Measurements from ENCODE around the gene RAC3.
A peak's percentile ranks its signal among the peaks of the same experiment; 100 is the strongest.

Gene RAC3

DNA sequence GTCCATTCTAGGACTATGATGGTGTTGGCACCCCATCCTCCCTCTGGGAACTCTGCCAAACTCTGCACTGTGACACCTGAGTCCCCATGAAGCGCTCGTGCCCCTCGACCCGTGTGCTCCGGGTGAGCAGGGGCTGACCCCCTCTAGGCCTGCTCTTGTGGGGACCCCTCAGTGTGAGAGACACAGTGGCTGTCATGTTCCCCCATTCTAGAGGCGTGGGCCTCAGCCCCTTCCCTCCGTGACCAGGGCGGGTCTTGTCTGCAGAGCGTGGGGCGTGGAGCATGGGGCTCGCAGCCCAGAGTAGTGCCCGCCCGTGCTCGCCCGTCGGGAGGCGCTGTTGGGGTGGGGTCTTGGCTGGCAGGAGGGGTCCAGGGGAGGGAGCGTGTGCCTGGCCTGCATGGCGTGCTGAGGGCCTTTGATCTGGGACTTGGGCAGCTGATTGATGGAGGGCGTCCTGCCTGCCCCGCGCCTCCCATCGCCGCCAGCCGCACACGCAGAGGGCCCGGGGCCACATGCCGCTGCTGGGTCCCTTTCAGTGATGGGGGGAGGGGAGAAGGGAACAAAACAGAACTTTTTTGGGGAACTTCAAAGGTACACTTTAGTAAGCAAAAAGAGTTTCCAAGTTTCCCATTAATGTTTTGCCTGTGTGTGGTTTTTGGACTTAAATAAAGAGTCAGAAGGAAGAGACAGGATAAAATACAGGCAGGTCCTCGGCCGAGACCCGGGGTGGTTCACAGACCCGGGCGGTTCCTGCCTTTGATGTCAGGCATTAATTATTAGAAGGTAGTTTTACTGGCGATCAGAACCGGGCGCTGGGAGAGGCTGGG is 31.3 kb upstream of the RAC3 start:
- no peak for DNase-seq

DNA sequence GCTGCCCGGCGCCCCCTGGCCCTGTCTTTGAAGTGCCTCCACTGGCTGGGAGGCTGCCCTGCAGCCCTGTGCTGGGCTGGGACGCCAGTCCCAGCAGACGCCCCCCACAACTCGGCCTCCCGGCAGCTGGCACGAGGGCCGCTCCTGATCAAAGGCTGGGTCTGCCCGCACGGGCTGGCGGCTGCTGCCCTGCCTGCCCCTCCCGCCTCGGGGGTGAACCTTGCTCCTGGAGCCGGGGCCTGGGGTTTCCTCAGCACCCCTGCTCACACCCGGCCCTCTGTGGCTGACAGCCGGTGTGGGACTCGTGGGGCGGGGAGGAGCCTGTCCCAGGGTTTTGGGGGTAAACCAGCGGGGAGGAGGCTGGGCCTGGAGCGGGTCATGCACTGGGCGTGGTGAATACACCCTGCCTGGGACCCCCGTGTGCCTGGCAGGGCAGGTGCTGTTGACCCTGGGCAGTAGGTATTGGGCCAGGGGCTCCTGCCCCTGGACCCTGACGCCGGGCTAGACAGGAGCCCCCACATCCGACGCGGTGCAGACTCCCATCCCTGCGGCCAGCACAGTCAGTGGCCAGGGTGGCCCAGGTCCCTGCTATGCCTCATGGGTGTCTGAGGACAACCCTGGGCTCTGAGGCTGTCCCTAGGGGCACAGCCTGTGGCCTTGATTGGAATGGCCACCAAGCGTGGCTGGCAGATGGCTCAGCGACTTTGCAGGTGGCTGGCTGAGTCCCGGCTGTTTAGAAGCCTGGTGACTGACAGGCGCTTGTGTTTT is 30.5 kb upstream of the RAC3 start:
- DNase-seq, result peak; percentile 68

DNA sequence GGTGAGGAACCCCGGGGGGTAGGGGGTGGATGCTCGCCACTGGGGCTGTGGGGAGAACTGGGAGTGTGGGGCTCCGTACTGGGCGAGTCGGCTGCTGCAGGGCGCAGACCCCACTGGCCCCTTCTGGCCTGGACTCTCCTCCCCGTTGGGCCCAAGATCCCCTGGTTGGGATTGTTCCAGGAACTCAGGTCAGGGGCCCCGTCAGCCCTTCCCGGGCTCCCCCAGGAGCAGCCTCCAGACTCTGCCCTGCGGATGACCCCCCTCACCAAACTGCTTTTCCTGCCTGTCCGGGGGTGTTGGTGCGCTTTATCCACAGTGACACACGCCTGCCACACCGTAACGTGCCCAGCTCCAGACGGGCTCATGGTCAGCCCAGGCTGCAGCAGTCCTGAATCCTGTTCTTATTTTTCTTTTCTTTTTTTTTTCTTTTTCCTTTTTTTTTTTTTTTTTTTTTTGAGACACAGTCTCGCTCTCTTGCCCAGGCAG is 29.9 kb upstream of the RAC3 start:
- no peak for DNase-seq

DNA sequence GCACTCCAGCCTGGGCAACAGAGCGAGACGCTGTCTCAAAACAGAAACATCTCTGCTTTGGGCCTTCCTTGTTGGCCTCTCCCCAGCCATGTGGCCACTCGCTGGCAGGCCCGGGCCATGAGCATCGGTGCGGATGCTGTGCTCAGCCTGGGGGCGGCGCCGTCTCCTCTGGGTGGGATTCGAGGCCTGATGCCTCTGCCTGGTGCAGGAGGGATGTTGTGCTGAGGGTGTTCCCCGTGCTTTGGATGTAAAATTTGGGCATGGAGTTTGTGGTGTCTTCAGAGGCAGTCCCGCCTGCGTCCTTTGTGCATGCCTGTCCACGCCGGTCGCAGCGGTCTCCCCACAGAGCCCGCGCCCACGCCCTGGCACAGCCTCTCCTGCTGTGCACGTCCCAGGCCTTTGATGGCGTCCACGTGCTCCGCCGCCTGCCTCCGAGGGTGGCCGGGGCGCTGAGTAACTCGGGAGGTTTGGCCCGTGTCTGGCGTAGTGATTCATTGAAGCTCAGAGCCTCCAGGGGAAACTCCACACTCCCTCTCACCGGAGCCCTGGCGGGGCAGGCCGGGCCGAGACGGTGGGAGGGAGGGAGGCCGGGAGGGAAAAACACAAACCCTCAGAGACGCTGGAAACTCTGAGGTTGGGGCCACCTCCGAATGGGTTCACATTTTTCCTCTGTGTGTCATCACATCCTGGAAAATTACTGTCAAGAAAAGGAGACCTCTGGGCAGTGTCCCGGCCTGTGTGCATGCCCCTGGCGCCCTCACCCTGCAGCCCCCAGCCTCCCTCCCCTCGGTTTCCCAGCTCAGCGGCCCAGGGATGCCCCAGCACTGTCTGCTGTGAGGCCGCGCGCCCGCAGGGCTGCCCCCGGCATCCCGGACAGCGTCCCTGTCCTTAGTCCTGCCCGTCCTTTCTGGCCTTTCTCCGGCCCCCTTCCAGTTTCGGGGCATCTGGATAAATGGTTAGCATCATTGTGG is 27.8 kb upstream of the RAC3 start:
- DNase-seq, result peak; percentile 57

DNA sequence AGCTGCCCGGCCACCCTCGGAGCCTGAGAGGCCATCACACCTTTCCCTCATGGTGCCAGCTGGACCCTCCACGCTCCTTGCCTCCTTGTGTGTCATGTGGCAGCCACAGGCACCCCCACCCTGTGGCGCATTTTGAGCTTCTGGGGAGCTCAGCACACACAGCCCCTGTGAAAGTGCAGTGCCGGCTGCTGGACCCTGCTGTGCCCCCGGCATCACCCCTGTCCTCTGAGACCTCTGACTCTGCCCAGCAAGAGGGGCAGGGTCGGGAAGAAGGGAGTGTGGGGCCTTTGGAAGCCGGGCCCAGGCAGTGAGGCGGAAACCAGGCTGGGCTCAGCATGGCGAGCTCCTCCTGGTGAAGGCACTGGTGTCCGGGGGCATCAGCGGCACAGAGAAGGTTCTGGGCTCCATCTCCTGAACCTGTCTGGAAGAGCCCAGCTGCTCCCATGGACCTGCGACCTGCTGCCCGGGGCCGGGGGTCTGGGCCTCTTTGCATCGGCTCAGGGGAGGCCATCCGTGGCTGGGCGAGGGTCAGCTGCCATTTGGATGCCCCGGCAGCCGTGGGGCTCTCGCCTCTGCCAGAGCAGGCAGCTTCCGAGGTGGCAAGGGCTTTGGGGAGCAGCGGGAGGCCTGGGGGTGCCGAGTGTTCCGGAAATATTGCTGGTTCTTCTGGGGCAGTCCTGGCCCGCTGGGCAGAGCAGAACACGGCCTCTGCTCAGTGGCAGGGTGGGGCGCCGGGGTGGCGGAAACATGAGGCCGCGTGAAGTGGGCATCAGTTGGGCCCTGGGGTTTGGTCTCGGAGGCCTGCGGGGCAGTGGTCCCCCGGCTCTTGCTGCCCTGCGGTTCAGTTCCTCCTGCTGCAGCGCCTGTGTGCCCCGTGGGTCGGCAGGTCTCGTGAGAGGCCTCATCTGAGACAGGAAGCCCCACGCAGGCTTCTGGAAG is 26.7 kb upstream of the RAC3 start:
- no peak for DNase-seq

DNA sequence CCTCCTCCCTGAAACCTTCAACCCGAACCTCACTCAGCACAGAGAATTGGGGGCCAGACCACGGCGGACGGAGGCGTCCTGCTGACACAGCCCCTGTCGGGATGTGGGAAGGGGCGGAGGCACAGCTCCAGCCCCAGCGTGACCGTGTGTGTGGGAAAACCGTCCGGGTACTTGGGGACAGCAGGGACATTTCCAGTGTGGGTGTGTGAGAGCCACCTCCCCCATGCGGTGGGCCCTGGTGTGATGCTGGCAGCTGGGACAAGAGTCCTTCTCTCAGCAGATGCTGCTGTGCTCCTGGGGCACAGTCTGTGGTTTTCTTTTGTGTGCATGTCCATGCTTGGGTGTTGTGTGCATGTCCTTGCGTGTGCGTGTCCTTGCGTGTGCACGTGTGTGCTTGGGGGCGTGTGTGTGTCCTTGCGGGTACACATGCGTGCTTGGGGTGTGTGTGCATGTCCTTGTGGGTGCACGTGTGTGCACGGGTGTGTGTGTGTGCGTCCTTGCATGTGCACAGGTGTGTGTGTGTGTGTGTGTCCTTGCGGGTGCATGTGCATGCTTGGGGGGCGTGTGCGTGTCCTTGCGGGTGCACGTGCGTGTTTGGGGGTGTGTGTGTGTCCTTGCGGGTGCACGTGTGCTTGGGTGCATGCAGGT is 25.7 kb upstream of the RAC3 start:
- DNase-seq, result no peak

DNA sequence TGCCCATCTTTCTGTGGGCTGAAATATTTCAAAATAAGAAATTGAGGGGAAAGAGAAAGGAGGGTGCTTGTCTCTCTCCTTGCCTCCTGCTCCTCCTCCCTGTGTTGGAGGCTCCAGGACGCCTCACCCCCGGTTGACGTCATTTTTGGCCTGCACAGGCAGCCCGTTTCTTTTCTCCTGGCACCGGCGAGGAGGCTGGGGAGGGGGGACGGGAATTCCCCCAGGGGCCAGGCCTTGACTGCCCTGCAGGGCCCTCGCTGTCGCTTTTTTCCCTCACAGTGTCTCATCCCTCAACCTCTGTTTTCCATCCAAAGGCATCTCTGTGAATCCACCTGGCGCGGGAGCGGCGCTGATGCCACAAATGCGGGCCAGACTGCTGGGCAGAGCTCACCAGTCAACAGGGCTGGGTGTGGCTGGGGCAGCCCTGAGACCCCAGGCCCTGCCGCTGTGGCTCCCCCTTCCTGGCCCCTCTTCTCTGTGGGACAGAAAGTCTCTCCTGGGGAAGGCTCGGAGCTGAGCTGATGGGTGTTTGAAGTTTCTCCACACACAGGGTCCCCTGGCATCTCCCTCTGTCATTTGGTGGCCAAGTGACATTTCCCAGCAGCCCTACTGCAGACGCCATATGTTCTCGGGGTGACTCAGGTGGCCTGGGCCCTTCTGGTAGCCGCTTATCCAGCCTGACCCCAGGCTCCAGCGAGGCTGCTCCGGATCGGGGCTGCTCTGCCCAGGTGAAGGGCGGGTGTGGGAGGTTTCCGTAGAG is 24.8 kb upstream of the RAC3 start:
- DNase-seq, result no peak

DNA sequence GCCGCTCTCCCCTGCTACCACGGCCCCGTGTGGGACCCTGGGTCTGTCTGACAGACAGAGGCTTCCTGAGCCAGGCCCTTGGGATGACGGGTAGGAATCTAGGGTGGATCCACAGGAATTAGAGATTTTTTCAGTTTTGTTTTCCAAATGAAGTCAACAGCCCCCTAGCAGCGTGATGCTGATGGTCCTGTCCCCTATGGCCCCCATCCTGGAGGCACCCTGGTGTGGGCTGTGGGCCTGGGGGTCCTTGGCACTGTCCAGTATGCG is 24.3 kb upstream of the RAC3 start:
- no peak for DNase-seq

DNA sequence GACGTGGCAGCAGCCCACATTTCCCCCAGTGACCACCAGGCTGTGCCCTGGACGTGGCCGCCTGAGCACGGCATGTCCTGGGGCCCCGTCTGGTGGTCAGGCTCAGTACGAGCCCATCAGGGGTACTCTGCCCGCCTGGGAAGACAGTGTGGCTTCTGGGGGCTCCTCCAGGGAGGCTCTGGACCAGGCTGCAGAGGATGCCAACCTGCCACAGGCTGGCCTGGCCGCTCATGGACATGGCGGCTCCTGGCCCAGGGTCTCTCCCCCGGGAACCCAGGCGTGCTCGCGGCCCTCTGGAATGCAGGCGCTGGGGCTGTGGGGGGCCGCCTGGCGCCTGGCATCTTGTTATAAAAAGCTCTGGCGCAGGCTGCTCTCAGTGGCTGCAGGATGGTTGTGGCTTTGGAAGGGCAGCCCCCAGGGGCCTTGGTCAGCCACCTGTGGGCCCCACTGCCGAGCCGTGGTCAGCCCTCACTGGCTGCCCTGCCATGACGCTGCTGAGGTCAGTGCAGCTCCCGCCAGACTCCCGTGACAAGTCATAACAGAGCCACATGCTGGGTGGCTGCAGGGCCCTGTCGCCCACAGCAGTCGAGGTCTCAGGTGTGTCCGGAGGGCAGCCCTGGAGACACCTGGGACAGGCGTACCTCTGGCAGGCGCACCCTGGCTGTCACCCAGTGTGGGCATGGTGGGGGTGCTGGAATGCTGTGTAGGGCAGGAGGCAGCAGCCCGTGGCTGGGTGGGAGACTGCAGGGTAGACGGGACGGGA is 23.8 kb upstream of the RAC3 start:
- DNase-seq, result peak; percentile 52

DNA sequence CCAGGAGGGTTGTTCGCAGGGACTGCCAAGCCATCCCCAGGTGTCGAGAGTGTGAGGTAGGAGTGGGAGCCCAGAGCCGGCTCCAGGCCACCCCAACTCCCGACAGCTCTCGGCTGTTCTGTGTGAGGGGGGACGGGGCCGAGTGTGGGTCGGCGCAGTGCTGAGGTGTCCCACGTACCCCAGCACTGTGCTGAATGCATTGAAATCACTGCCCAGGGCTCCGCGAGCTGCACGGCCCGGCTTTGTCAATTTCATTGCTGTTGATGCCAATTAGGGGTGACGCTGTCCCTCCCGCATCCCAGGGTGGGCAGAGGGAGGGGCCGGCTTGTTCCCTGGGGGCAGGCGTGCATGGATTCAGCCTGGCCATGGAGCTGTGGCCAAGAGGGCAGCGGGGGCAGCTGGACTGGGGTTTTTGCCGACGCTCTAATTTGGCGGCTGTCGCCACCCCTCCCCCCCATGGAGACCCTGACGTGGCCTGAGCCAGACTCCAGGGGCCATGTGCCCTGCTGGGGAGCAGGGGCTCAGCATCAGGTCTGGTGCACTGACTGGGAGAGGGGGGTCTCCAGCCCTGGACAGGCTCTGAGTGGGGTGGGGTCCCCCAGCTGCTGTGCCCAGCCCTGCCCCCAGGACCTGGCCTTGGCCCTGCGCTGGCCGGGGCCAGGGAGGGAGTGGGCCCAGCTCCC is 23.1 kb upstream of the RAC3 start:
- DNase-seq, result peak; percentile 51

DNA sequence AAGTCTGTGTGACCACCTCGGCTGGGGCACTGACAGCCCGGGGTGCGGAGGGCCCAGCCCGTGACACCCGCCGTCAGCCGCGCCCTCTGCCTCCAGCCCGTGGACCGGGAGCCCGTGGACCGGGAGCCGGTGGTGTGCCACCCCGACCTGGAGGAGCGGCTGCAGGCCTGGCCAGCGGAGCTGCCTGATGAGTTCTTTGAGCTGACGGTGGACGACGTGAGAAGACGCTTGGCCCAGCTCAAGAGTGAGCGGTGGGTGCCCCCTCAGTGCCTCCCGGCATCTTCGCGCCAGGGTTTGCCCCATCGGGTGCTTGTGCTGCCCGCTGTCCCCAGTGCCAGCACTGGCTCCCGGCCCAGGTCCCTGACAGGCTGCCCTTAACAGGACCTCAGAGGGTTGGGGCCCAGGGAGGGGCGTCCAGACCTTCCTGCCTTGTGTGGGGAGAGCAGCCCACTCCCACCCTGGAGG is 22.5 kb upstream of the RAC3 start:
- no peak for DNase-seq

DNA sequence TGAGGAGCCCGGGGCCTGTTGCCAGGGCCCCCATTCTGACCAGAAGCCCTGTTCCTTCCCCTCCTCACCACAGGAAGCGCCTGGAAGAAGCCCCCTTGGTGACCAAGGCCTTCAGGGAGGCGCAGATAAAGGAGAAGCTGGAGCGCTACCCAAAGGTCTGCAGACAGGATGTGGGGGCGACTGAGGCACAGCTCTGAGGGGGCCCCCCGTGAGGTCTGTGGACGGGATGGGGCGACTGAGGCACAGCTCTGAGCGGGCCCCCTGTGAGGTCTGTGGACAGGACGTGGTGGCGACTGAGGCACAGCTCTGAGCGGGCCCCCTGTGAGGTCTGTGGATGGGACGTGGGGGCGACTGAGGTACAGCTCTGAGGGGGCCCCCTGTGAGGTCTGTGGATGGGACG is 22.1 kb upstream of the RAC3 start:
- DNase-seq, result no peak

DNA sequence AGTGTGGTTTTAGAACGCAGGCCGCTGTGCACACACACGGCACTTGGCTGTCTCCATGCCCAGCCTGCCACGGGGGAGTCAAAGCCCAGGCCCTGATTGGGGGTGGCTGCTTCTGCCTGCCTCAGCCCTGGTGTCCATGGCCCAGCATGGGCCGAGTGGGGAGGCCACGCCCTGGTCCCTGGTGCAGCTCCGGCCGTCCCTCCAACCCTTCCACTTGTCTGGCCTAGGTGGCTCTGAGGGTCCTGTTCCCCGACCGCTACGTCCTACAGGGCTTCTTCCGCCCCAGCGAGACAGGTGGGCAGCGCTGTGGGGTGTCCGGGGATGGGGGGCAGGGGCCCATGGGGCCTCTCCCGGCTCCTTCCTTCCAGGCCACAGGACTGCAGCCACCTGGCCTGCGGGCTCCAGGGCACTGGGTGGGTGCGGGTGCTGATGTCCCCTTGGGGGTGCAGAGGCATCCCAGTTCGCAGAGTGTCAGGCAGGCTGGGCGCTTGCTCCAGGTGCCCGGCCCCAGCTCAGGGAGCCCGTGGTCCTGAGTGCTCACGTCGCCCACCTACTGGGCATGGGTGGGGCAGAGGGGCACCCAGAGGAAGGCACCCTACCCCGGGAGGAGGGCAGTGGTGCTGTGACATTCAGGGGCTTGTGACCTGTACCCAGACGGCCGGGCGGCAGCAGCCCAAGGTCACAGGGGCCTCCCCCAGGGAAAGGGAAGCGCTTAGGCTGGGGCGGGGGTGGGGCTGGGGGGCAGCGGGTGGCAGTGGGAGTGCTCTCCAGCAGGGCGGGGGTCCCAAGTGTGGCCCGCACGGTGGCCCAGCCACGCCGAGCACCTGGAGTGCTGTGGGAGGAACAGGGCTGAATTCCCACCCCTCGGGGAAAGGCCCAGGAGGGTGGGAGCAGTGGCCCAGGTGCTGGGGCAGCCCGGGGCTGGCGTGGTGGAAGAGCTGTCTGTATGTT is 20.6 kb upstream of the RAC3 start:
- DNase-seq, result no peak

DNA sequence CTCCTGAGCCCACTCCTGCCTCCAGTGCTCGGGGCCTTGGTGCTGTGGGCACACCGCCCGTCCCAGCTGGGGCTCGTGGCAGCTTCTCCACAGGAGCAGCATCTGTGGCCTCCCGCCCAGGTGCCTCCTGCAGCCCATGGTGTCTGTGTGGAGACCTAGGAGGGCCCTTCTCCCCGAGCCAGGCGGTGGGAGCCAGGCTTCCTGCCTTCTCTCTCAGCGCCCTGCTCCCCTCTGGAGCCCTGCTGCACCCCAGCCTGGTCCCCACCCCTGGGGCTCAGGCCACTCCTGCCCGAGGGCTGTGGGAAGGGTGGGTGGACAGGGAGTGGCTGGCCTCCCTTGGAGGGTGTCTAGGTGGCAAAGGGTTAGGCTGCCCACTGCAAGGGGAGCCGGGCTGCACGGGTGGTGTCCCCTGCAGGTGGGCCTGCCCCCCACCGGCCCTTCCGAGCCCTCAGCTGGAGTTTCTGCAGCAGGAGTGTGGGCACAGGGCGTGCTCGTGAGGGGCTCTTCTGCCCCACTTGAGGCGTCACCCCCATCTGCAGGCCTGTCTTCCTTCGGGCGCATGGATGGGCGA is 19.8 kb upstream of the RAC3 start:
- DNase-seq, result no peak

DNA sequence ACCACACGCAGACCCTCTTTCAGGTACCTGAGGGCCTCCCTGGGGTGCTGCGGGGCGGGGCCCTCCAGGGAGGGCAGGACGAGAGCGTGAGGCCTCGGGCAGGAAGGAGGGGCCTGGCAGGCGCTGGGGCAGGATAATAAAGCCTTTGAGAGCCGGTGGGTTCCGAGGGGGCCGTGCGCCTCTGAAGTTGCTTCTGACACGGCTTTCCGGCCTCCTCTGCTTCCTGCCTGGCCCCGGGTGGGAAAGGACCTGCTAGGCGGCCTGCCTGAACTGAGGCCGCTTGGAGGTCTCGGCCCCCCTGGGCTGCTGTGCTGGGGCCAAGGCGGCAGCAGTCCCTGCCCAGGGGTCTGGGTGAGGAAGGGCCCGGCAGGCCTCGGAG is 19.2 kb upstream of the RAC3 start:
- DNase-seq, result no peak

DNA sequence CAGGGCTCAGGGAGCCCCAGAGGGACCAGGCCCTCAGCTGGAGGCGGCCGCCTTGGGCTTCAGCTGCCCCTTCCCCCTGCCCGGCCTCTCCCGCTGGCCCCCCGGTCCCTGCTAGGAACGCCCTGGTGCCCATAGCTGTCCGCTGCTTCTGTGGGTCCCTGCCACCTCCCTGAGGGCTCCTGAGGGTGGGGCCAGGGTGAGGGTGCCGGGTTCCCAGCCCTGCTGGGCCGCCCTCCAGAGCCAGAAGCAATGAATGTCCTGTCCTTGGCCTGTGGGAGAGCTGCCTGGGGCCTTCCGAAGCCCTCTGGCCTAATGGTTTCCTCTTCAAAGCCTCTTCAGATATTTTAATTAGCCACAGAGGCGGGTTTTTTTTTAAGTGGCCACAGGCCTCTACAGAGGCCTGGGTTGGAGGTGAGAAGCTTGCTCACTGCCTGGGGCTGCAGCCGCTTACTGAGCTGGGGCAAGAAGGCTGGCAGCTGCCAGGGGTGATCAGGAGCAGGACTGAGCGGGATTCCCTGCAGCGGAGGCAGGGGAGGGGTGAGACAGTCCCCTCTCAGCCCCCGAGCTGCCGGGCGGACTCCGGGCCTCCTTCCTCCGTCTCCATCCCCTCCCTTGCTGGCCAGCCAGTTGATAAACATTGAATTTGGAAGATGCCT is 18.7 kb upstream of the RAC3 start:
- DNase-seq, result peak; percentile 56

DNA sequence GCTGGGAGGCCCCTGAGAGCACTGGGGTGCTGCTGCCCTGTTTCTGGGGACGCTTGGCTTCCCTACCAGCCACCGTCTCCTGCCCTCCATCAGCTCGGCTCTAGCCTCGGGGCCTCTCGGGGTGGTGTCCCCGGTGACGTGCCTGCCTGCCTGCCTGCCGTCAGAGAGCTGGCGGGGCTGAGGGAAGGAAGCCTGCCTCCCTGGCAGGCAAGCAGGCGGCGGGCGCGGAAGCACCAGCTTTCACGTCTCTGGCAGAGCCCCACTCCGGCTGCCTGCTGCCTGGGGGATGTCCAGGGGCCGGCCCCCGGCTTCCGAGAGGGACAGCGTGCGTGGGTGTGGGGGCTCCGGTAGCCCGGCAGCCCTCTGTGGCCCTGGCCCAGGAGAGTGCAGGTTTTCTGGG is 18.1 kb upstream of the RAC3 start:
- peak; percentile 49 for DNase-seq
